HG03135 (cell line): ENCODE measurements around the gene TRPM5.

ENCODE experiments used
- ATAC-seq: cut with Tn5 transposase; IDR thresholded peaks from one replicate; pipeline ENCODE4 v1.9.1; 2021; ENCODE audit warnings: mild to moderate bottlenecking, moderate library complexity; ENCODE audit not compliant: unreplicated experiment

Gene TRPM5

GRCh38 chr11:2409611-2410468 lies 34.5 kb downstream of the TRPM5 start:
- ATAC-seq, result no peak

GRCh38 chr11:2409126-2409525 lies 35.2 kb downstream of the TRPM5 start:
- ATAC-seq, result no peak

- no peak for ATAC-seq
Observed at GRCh38 chr11:2408671-2409070, 35.6 kb downstream of the TRPM5 start.

- no peak for ATAC-seq
Observed at GRCh38 chr11:2406878-2407410, 37.4 kb downstream of the TRPM5 start.

GRCh38 chr11:2406451-2406850 lies 37.9 kb downstream of the TRPM5 start:
- no peak for ATAC-seq

- ATAC-seq, result no peak
Observed at GRCh38 chr11:2404735-2405196, 39.5 kb downstream of the TRPM5 start.

- ATAC-seq, result no peak
Observed at GRCh38 chr11:2402890-2403645, 41.2 kb downstream of the TRPM5 start.

GRCh38 chr11:2402106-2402505 lies 42.2 kb downstream of the TRPM5 start:
- no peak for ATAC-seq

- ATAC-seq, result no peak
Observed at GRCh38 chr11:2401436-2401984, 42.8 kb downstream of the TRPM5 start.

- peak; percentile 6 for ATAC-seq
Observed at GRCh38 chr11:2400762-2401435, 43.4 kb downstream of the TRPM5 start.

- peak; percentile 85 for ATAC-seq
Observed at GRCh38 chr11:2400069-2400761, 44.1 kb downstream of the TRPM5 start, which contains the start of gene TSSC4. Gene TSSC4, plus strand, starts transcription at chr11:2400750. Its CDS starts 1,884 bp downstream, at chr11:2402634.

GRCh38 chr11:2399488-2400068 lies 44.7 kb downstream of the TRPM5 start:
- peak; percentile 3 for ATAC-seq

GRCh38 chr11:2398664-2399355 lies 45.5 kb downstream of the TRPM5 start:
- ATAC-seq, result no peak

- no peak for ATAC-seq
Observed at GRCh38 chr11:2397005-2397404, 47.3 kb downstream of the TRPM5 start.

- ATAC-seq, result no peak
Observed at GRCh38 chr11:2396471-2396870, 47.8 kb downstream of the TRPM5 start.

GRCh38 chr11:2395856-2396255 lies 48.5 kb downstream of the TRPM5 start:
- no peak for ATAC-seq

- no peak for ATAC-seq
Observed at GRCh38 chr11:2395211-2395730, 49.0 kb downstream of the TRPM5 start.

- ATAC-seq, result no peak
Observed at GRCh38 chr11:2394818-2395105, 49.6 kb downstream of the TRPM5 start.
